Osteocyte (in vitro differentiated cells): ENCODE measurements around the gene BPIFB2. TPM values are rescaled to one million over a fixed set of nuclear protein-coding genes. Genes with fewer than 3 reads are reported as not detected.

Source experiments
- DNase-seq: peaks from one replicate; pipeline ENCODE4 v3.0.0; 2021; ENCODE audit warnings: mixed read lengths; ENCODE audit not compliant: unreplicated experiment; ENCODE audit errors: extremely low spot score
- H3K27ac Mint-ChIP-seq: one replicate; pipeline ENCODE4 v1.8.0; 2021; ENCODE audit warnings: mild to moderate bottlenecking, mixed read lengths; ENCODE audit not compliant: unreplicated experiment
- H3K27me3 Mint-ChIP-seq: one replicate; pipeline ENCODE4 v1.8.0; 2021; ENCODE audit warnings: mixed read lengths; ENCODE audit not compliant: unreplicated experiment
- H3K36me3 Mint-ChIP-seq: one replicate; pipeline ENCODE4 v1.8.0; 2021; ENCODE audit warnings: mixed read lengths; ENCODE audit not compliant: unreplicated experiment
- H3K4me1 Mint-ChIP-seq: one replicate; pipeline ENCODE4 v1.8.0; 2021; ENCODE audit warnings: mixed read lengths; ENCODE audit not compliant: unreplicated experiment
- H3K4me3 Mint-ChIP-seq: one replicate; pipeline ENCODE4 v1.8.0; 2021; ENCODE audit warnings: mild to moderate bottlenecking, moderate library complexity, mixed read lengths; ENCODE audit not compliant: unreplicated experiment
- H3K9me3 Mint-ChIP-seq: one replicate; pipeline ENCODE4 v1.8.0; 2021; ENCODE audit warnings: mixed read lengths; ENCODE audit not compliant: unreplicated experiment
- total RNA-seq: library from RNA; stranded (reverse); gene quantifications from 2 replicates; pipeline ENCODE4 v1.2.1, GENCODE V29; 2021
- TF ChIP-seq, protein P1 (sequence below): fragments of 200-600 bp; sonication (generic); IDR thresholded peaks from 2 replicates; pipeline ENCODE4 v1.5.0; 2021; ENCODE audit warnings: antibody characterized with exemption, mild to moderate bottlenecking, moderate library complexity

BPIFB2 gene
- total RNA-seq, 1 donor from 2014 or later: not detected

GRCh38 chr20:33000802-33001466 lies 6.6 kb upstream of the BPIFB2 start:
- H3K4me3 Mint-ChIP-seq: no peak overlapping the region
- H3K36me3 Mint-ChIP-seq: no peaks in the 10 kb centered on the region
- peaks cover 5% of the 10 kb centered on the region for H3K9me3 Mint-ChIP-seq
- H3K27ac Mint-ChIP-seq: no peak overlapping the region
- H3K4me1 Mint-ChIP-seq: no peaks in the 10 kb centered on the region
- TF ChIP-seq, protein P1, sequence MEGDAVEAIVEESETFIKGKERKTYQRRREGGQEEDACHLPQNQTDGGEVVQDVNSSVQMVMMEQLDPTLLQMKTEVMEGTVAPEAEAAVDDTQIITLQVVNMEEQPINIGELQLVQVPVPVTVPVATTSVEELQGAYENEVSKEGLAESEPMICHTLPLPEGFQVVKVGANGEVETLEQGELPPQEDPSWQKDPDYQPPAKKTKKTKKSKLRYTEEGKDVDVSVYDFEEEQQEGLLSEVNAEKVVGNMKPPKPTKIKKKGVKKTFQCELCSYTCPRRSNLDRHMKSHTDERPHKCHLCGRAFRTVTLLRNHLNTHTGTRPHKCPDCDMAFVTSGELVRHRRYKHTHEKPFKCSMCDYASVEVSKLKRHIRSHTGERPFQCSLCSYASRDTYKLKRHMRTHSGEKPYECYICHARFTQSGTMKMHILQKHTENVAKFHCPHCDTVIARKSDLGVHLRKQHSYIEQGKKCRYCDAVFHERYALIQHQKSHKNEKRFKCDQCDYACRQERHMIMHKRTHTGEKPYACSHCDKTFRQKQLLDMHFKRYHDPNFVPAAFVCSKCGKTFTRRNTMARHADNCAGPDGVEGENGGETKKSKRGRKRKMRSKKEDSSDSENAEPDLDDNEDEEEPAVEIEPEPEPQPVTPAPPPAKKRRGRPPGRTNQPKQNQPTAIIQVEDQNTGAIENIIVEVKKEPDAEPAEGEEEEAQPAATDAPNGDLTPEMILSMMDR: no peak
- peaks cover 2% of the 10 kb centered on the region for H3K27me3 Mint-ChIP-seq
- no peak for DNase-seq

- H3K36me3 Mint-ChIP-seq: no peaks in the 10 kb centered on the region
- no peak overlapping the region for H3K4me3 Mint-ChIP-seq
- H3K9me3 Mint-ChIP-seq: peaks cover 5% of the 10 kb centered on the region
- no peak overlapping the region for H3K27ac Mint-ChIP-seq
- TF ChIP-seq, protein P1: no peak
- no peaks in the 10 kb centered on the region for H3K4me1 Mint-ChIP-seq
- DNase-seq: no peak
- H3K27me3 Mint-ChIP-seq: peaks cover 2% of the 10 kb centered on the region
Measured at GRCh38 chr20:33002087-33002808, 5.3 kb upstream of the BPIFB2 start.

- Mint-ChIP-seq H3K36me3 (no peaks in the 10 kb centered on the region), H3K4me1 (no peaks in the 10 kb centered on the region), H3K27ac (no peak within 1 kb of the TSS), H3K9me3 (peaks cover 5% of the 10 kb centered on the region), H3K27me3 (peaks cover 2% of the 10 kb centered on the region), H3K4me3 (no peak within 1 kb of the TSS)
- no peak for DNase-seq
- TF ChIP-seq, protein P1: no peak
Measured at GRCh38 chr20:33004141-33004751, 3.3 kb upstream of the BPIFB2 start, which contains the start of gene SUN5. Gene SUN5, minus strand, starts transcription at chr20:33004433. Its CDS starts 93 bp downstream, at chr20:33004340.

GRCh38 chr20:33005132-33005566 lies 2.4 kb upstream of the BPIFB2 start:
- DNase-seq: no peak
- TF ChIP-seq, protein P1: peak; percentile 30
- H3K36me3 Mint-ChIP-seq: no peaks in the 10 kb centered on the region
- H3K4me1 Mint-ChIP-seq: no peaks in the 10 kb centered on the region
- peaks cover 5% of the 10 kb centered on the region for H3K9me3 Mint-ChIP-seq
- H3K27ac Mint-ChIP-seq: no peak overlapping the region
- H3K27me3 Mint-ChIP-seq: peaks cover 2% of the 10 kb centered on the region
- H3K4me3 Mint-ChIP-seq: no peak overlapping the region
